ENCODE measurements around the gene UQCR10.

UQCR10 gene

DNA sequence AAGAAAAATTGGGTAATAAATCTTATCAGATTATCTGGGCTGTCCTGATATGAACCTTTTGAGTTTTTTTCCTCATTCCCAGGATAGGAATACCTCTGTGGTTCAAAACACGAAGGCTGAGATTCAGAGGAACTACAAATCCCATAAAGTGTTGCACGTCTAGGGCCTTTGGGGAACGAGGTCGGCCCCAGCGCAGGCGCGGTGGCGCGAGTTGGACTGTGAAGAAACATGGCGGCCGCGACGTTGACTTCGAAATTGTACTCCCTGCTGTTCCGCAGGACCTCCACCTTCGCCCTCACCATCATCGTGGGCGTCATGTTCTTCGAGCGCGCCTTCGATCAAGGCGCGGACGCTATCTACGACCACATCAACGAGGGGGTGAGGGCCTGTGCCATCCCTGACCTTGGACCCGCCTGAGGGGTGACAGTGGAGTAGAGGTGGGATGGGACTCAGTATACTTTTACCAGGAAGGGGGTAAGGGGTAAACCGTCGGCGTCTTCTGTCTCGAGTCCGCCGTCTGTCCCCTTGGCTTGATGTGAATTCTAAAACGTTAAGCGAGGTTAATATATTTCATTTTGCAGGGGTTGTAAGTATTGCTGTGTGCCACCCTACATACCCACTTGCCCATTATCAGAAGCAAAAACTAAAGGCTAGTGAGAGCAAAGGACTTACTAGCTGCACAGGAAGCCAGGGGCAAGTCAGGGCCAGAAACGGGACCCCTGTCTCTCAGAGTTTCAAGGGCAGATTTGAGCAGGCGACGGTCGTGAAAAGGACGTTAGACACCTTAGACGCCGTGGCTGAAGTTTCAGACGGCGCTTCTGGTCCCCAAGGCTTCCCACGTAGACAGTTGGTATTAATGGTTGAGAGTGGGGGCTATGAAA is at the start of gene UQCR10:
Gene UQCR10 (plus strand): TSS at position 199 of the 881 bp plus-strand sequence. CDS start 30 bp downstream, at position 229.
- DNase-seq = peak; percentile 92 to 94

GRCh38 chr22:29717789-29718188 is 49.4 kb upstream of the UQCR10 start:
- no peak for DNase-seq

DNA sequence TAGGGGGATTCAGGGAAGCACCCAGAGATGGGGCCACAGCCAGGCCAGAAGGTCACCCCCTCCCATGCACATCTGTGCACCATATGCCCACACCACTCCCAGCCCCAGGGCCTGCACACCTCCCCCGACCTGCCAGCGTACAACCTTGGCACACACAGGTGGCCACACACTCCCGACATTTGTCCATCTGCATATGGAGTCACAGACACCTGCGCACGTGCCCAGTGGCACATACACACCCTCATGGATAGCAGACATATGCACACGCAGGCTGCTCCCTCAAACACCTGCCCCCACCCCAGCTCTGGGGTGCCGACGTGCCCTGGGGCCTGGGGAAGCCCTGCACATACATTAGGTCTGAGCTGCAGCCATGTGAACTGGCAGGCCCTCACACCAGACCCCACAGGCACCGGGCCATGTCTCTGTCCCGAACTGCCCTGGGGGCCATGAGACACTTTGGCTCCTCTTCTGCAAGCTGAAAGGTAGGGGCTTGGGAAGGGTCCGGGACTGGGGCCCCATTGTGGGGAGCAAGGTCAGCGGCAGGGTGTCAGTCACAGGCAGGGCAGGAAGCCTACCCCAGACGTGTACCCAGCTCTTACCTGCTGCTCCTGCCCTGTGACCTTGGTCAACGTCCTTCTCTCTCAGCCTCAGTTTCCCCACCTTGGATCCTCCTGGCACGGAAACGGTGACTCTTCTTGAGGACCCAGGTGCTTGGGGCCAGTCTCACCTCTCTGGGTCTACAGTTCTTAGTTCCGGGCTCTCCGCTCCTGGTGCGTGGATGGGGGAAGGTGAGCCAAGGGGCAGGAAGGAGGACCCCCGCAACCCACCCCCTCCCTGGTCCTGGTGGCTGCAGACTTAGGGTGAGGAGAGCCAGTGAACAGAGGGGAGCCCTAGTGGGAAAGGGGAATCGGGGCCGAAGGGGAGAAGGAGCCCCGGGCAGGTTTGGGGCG is 47.9 kb upstream of the UQCR10 start:
- no peak for DNase-seq

- no peak for DNase-seq
These were observed 47.1 kb upstream of the UQCR10 start, which contains the start of gene CABP7 for GRCh38 chr22:29719899-29720645. TSS of gene CABP7 (plus strand) at chr22:29720003. CDS start at chr22:29720425, 422 bp downstream.

GRCh38 chr22:29720811-29721323 is 46.3 kb upstream of the UQCR10 start:
- DNase-seq = no peak

- no peak for DNase-seq
These were observed 45.0 kb upstream of the UQCR10 start for GRCh38 chr22:29722151-29722550.

DNA sequence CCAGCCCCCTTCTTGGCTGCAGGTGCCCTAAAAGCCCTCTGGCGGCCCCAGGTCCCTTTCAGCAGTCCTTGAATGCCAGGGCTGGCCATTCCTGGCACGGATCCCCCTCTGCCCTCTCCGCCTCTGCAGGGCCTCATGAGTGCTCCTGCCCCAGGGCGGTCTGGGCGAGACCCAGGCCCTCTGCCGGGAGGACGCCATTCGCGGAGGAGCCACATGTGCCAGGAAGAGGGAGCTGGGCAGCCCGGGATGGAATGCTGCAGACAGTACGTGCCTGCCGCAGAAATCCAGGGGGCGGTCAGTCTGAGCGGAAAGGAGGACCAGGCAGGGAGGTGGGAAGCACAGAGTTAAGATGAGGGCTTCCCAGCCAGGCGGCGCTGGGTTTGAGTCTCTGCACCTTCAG is 44.6 kb upstream of the UQCR10 start:
- DNase-seq = no peak

GRCh38 chr22:29723766-29724165 is 43.4 kb upstream of the UQCR10 start:
- no peak for DNase-seq

GRCh38 chr22:29724843-29725242 is 42.3 kb upstream of the UQCR10 start:
- DNase-seq = no peak

DNA sequence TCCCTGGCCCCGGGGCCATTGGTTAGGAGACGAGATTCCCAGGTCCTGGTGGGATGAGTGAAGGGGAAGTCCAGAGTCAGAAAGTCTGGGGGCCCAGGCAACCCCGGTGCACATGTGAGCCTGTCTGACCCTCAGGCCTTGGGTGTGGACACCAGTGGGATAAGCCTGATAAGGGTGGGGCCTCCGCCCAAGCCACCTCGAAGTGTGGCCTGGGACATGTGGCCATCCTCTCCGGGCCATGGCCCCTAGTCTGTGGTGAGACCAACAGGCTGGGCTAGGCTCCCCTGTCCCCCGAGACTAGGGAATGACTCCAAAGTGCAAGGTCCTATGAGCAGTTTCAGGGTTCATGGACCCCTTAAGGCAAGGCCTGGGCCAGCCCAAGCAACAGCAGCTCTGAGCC is 41.1 kb upstream of the UQCR10 start:
- no peak for DNase-seq

DNA sequence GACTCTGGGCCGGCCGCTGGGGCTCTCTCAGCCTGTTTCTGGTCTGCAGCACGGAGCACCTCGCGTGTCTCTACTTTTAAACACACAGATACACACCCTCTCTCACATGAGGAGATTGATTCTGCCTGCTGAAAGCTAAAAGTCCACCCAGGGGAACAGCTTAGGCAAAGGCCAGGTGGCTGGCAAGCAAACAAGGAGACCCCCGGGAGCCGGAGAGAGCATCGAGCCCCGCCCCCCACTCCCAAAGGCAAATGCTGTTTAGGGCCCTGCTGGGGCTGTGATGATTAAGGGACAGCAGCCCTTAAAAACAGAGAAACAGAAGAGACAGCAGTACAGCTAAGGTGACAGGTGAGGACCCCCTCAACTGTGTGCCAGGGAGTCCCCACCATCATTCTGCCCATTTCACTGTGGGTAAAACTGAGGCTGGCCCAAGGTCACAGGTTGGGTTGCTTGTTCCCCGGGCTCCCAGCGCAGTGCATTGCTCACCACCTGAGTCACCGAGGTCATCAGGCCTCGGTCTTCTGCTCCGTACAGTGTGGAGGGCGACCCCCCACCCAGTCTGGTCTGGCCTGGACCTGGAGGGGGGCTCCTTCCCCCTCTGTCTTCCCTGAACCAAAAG is 40.5 kb upstream of the UQCR10 start:
- no peak for DNase-seq

DNA sequence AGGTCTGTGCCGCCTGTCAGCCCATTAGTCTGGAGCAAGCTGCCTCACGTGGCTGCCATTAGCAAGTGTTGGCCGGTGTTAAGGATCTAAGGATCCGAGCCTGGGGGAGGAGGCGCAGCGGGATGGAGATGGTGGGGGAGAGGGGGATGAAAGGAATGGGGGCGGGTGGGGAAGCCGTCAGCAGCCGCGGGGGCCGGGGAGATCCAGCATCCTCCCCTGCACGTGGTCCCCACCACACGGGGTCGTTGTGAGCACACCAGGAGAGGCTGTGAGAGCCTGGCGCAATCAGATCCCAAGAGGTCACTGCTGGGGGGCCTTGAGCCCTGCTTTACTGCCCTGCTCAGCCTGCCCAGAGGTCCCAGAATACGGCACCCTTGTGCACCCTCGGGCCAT is 40.0 kb upstream of the UQCR10 start:
- DNase-seq = peak in 1 of 2 donors; percentile 8

DNA sequence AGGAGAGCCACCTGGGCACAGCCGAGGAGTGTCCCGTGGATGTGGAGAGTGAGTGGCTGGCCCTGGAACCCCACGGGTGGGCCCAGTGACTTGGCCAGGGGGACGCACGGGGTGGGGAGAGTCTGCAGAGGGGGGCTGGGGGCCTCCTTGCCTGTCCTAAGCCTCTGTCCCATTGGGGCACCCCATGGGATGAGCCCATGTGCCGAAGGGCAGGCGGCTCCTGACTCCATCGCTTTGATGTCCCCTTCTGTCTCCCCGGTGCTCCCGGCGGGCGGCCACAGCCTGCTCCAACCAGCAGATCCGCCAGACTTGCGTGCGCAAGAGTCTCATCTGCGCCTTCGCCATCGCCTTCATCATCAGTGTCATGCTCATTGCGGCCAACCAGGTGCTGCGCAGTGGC is 38.0 kb upstream of the UQCR10 start:
- DNase-seq = no peak

DNA sequence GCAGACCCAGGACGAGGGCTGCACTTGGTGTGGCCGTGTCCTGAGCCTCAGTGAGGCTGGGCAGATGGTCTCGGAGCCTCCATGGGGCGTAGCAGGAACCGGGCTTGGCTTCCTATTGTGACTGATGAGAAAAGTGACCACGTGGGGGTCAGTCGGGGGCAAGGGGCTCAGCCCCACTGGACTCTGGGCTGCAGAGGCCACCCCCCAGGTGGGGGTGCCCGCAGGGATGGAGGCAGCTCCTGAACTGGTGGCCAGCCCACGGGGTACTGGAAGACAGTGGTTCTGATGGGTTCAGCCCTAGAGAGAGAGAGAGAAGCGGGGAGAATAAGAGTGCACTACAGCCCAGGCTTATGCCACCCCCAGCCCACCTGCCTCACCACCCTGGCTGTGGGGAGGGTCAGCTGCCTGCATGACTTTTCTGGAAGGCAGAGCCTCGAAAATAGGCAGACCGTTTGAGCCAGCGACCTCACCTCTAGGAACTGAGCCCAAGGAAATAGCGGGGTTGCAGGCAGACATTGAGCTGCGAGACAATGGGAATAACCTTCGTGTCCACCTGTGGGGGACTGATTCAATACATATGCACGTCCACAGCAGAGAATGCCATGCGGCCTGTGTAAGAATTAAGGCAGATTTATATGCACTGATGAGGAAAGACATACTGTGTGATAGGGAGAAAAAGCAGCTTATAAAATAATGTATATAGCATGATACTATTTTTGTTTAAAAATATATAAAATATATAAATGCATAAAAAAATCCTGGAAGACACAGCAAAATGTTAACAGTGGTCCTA is 35.9 kb upstream of the UQCR10 start:
- no peak for DNase-seq

GRCh38 chr22:29732883-29733282 is 34.3 kb upstream of the UQCR10 start:
- no peak for DNase-seq

- no peak for DNase-seq
These were observed 33.6 kb upstream of the UQCR10 start for GRCh38 chr22:29733362-29734201.

DNA sequence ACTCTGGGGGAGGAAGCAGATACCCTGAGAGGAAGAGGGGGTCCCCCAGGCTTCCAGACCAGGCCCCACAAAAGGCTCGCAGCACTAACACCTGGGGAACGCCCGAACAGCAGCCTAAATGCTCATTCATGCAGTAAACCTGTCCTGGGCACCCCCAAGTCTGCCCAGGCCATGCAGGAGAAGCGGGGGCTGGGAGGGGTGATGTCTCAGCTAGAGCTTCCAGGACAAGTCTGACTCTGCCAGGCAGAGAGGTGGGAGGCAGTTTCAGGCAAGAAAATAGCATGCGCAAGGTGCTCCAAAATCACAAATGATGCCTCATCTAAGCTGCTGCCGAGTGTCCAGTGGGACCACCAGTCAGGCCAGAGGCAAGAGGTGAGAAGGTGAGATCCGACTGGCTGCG is 32.8 kb upstream of the UQCR10 start:
- no peak for DNase-seq

GRCh38 chr22:29734838-29735237 is 32.3 kb upstream of the UQCR10 start:
- DNase-seq = no peak

DNA sequence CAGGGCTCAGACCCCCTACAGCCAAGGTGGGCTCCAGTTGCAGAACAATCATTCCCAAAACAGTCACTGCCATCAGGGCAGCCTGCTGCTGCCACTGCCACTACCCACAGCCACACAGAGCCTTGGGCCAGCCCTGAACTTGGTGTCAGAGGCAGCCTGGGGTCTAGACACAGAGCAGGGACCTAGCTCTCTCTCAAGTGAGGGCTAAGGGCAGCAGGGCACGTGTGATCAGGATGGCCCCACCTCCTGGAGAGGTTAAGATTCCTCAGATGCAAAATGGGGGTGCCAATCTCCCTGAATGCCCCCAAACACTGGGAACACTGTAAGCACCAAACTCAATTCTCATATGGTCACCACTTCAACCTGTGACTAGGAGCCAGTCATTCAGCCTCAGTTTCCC is 31.8 kb upstream of the UQCR10 start:
- no peak for DNase-seq

Data from CD4-positive, alpha-beta T cell treated with Interleukin-1 beta for 1 hour (primary cell).